HCT116 (cell line): Measurements from ENCODE around the gene C6orf132. TPM values are rescaled to one million over a fixed set of nuclear protein-coding genes. Genes with fewer than 3 reads are reported as not detected.

Source experiments
- ATAC-seq: fragments of 200-7000 bp; cut with Tn5 transposase; 2 replicates; pipeline ENCODE4 v1.9.1; 2020; ENCODE audit warnings: mild to moderate bottlenecking, moderate library complexity
- BruUV-seq: library from RNA; stranded (reverse); fragments of 400-500 nt; replicated peaks from 2 replicates; lab custom pipeline; 2021; lab: Mats Ljungman, UMichigan
- CTCF ChIA-PET: fragments of 300-600 bp; sonication (Branson Sonifier 250); formaldehyde crosslinking; loops from one replicate; lab custom pipeline; 2021; ENCODE audit warnings: antibody characterized with exemption; lab: Charles Lee
- POLR2A ChIA-PET: fragments of 300-600, 350-600 bp; sonication (Branson Sonifier 250); formaldehyde crosslinking; loops from one replicate; lab custom pipeline; 2021; ENCODE audit warnings: antibody characterized with exemption; lab: Charles Lee
- RAD21 ChIA-PET, 2 experiments: fragments of 300-600 bp; sonication (Branson Sonifier 250); formaldehyde crosslinking; loops; one replicate each; lab custom pipeline; 2023; ENCODE audit warnings: low total read pairs in 2 of 2; ENCODE audit not compliant: uncharacterized antibody in 2 of 2, unreplicated experiment in 2 of 2, low non-redundant PET in 1 of 2; lab: Charles Lee
- DNase-seq: peaks from one replicate; pipeline ENCODE4 v3.0.0-alpha.2; 2010; ENCODE audit warnings: low read depth, low spot score
- H2AFZ ChIP-seq: fragments of 200-600 bp; shearing (Covaris generic), sonication (generic); 2 replicates; pipeline ENCODE4 v1.6.1; 2017; ENCODE audit warnings: low read depth, mixed run types, mixed read lengths, antibody characterized with exemption, low read length; ENCODE audit not compliant: poor library complexity, severe bottlenecking
- H3K27ac ChIP-seq: 2 replicates; pipeline ENCODE4 v1.5.1; 2012; ENCODE audit warnings: low read depth, low read length
- H3K27me3 ChIP-seq: fragments of 200-600 bp; sonication (generic); 2 replicates; pipeline ENCODE4 v1.6.1; 2016; ENCODE audit warnings: mixed run types, low read length, mixed read lengths; ENCODE audit not compliant: insufficient read depth
- H3K36me3 ChIP-seq, 2 experiments: fragments of 200-500 bp in 1 of 2; fragments of 200-600 bp in 1 of 2; sonication (Bioruptor generic) in 1 of 2; sonication (generic) in 1 of 2; 2 replicates each; pipeline versions ENCODE4 v1.5.1 to v1.6.1; 2014 to 2016; ENCODE audit warnings: low read length in 2 of 2, inconsistent platforms in 1 of 2, mixed read lengths in 1 of 2, mixed run types in 1 of 2; ENCODE audit not compliant: insufficient read depth in 2 of 2, control insufficient read depth in 1 of 2
- H3K4me1 ChIP-seq, 2 experiments: fragments of 200-600 bp in 1 of 2; sonication (generic) in 1 of 2; 2 replicates each; pipeline versions ENCODE4 v1.5.1 to v1.6.1; 2012 to 2017; ENCODE audit warnings: low read length in 2 of 2, inconsistent platforms in 1 of 2, mild to moderate bottlenecking in 1 of 2, mixed read lengths in 1 of 2, mixed run types in 1 of 2, moderate library complexity in 1 of 2; ENCODE audit not compliant: insufficient read depth in 2 of 2, control insufficient read depth in 1 of 2
- H3K4me2 ChIP-seq: fragments of 200-600 bp; sonication (generic); 2 replicates; pipeline ENCODE4 v1.6.1; 2017; ENCODE audit warnings: mixed run types, low read length, mixed read lengths
- H3K4me3 ChIP-seq, 2 experiments: fragments of 200-600 bp in 1 of 2; sonication (generic) in 1 of 2; replicated peaks in 1 of 2; 2 replicates each; pipeline ENCODE4 v1.5.1; 2011 to 2016; ENCODE audit warnings: low read length in 2 of 2, control low read depth in 1 of 2, low read depth in 1 of 2, mild to moderate bottlenecking in 1 of 2, mixed read lengths in 1 of 2, mixed run types in 1 of 2
- H3K79me2 ChIP-seq: fragments of 200-600 bp; sonication (generic); 2 replicates; pipeline ENCODE4 v1.6.1; 2017; ENCODE audit warnings: mild to moderate bottlenecking, mixed run types, low read length, moderate library complexity, mixed read lengths; ENCODE audit not compliant: insufficient read depth
- H3K9ac ChIP-seq: fragments of 200-600 bp; sonication (generic); 2 replicates; pipeline ENCODE4 v1.6.1; 2016; ENCODE audit warnings: low read length, mixed read lengths
- H3K9me2 ChIP-seq: fragments of 200-600 bp; sonication (generic), shearing (Covaris generic); 2 replicates; pipeline ENCODE4 v1.6.1; 2017; ENCODE audit warnings: mixed run types, mild to moderate bottlenecking, moderate library complexity; ENCODE audit not compliant: insufficient read depth
- H3K9me3 ChIP-seq, 2 experiments: fragments of 200-500 bp in 1 of 2; fragments of 200-600 bp in 1 of 2; sonication (Bioruptor generic) in 1 of 2; sonication (generic) in 1 of 2; 2 replicates each; pipeline ENCODE4 v1.6.1; 2014 to 2017; ENCODE audit warnings: low read length in 2 of 2, mixed read lengths in 2 of 2, inconsistent platforms in 1 of 2, low read depth in 1 of 2, mild to moderate bottlenecking in 1 of 2, mixed run types in 1 of 2, moderate library complexity in 1 of 2; ENCODE audit not compliant: control insufficient read depth in 1 of 2, insufficient read depth in 1 of 2
- H4K20me1 ChIP-seq: fragments of 200-600 bp; sonication (generic), shearing (Covaris generic); 2 replicates; pipeline ENCODE4 v1.6.1; 2017; ENCODE audit warnings: mixed run types, mild to moderate bottlenecking, moderate library complexity; ENCODE audit not compliant: insufficient read depth
- CBX3 ChIP-seq: IDR thresholded peaks from 2 replicates; pipeline ENCODE4 v1.6.1; 2012; ENCODE audit warnings: low read depth
- EGR1 ChIP-seq: IDR thresholded peaks from 2 replicates; pipeline ENCODE4 v1.6.1; 2012; ENCODE audit warnings: low read depth
- EZH2 ChIP-seq: fragments of 200-600 bp; sonication (generic); IDR thresholded peaks from 2 replicates; pipeline ENCODE4 v1.6.1; 2017; ENCODE audit warnings: antibody characterized with exemption, mixed run types
- EZH2phosphoT487 ChIP-seq: fragments of 200-600 bp; IDR thresholded peaks from 2 replicates; pipeline ENCODE4 v1.6.1; 2018; ENCODE audit warnings: antibody characterized with exemption, borderline replicate concordance
- POLR2A ChIP-seq: IDR thresholded peaks from 2 replicates; pipeline ENCODE4 v1.7.0; 2011; ENCODE audit warnings: borderline replicate concordance; ENCODE audit not compliant: insufficient read depth, insufficient read length; ENCODE audit errors: extremely low read depth
- POLR2AphosphoS5 ChIP-seq: IDR thresholded peaks from 2 replicates; pipeline ENCODE4 v1.6.1; 2011; ENCODE audit warnings: mild to moderate bottlenecking, low read depth, low read length, moderate library complexity
- SRF ChIP-seq: IDR thresholded peaks from 2 replicates; pipeline ENCODE4 v1.6.1; 2012; ENCODE audit warnings: low read depth
- ZFX ChIP-seq: fragments of 450-650 bp; IDR thresholded peaks from 2 replicates; pipeline ENCODE4 v1.6.1; 2017
- ZNF274 ChIP-seq: fragments of 200-500 bp; sonication (Bioruptor generic); IDR thresholded peaks from 2 replicates; pipeline ENCODE4 v1.6.1; 2014; ENCODE audit warnings: mild to moderate bottlenecking, low read depth, low read length, inconsistent platforms
- intact Hi-C: fragments of 100-400 bp; cut with micrococcal nuclease; formaldehyde crosslinking; loops from 2 replicates; pipeline ENCODE4 v1.10.0; 2022
- total RNA-seq: library from RNA; stranded (reverse); gene quantifications from one replicate; pipeline ENCODE4 v1.2.1, GENCODE V29; 2021; ENCODE audit not compliant: unreplicated experiment
- TF ChIP-seq, protein P1 (sequence below): IDR thresholded peaks from 2 replicates; pipeline ENCODE4 v1.6.1; 2012
- TF ChIP-seq, protein P2 (sequence below), 3 experiments: fragments of 200-600 bp in 1 of 3; sonication (generic) in 1 of 3; IDR thresholded peaks in 2 of 3; conservative IDR thresholded peaks in 1 of 3; 2 replicates each; pipeline ENCODE4 v1.5.1; 2012 to 2017; ENCODE audit warnings: low read depth in 2 of 3, low read length in 2 of 3, antibody characterized with exemption in 1 of 3, borderline replicate concordance in 1 of 3, control low read depth in 1 of 3, mild to moderate bottlenecking in 1 of 3, mixed read lengths in 1 of 3, mixed run types in 1 of 3, moderate library complexity in 1 of 3; ENCODE audit not compliant: insufficient read depth in 1 of 3
- TF ChIP-seq, protein P3 (sequence below): IDR thresholded peaks from 2 replicates; pipeline ENCODE4 v1.6.1; 2012; ENCODE audit warnings: low read depth

The C6orf132 gene
- total RNA-seq, 1 experiment from 2014 or later, result 18.9 TPM

DNA sequence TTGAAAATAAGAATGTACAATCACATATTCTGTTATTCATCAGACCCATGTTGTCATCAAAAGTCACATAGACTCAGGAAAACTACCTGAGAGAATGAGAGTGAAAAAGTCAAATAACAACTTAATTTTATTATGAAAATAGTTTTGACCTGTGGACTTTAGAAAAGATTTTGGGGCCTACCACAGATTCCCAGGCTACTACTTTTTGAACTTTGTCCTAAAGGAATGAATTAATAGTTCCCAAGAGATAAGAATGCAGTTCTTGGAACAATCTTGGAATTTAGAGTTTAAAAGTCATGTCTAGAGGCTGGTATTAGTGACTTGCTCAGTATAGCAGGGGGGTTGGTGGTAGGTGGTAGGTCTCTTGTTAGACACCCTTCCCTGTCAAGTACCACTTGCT is 88.8 kb downstream of the C6orf132 start:
- intact Hi-C loops, result loop anchor here (10.0 kb wide), 1 partner anchor 491 kb away; no protein-coding TSS in a partner anchor
- TF ChIP-seq POLR2A (no peak), EZH2phosphoT487 (no peak), SRF (no peak), ZNF274 (no peak), POLR2AphosphoS5 (no peak), EGR1 (no peak), EZH2 (no peak), ZFX (no peak), CBX3 (no peak)
- TF ChIP-seq, protein P1, sequence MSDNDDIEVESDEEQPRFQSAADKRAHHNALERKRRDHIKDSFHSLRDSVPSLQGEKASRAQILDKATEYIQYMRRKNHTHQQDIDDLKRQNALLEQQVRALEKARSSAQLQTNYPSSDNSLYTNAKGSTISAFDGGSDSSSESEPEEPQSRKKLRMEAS, result no peak
- TF ChIP-seq, protein P2, sequence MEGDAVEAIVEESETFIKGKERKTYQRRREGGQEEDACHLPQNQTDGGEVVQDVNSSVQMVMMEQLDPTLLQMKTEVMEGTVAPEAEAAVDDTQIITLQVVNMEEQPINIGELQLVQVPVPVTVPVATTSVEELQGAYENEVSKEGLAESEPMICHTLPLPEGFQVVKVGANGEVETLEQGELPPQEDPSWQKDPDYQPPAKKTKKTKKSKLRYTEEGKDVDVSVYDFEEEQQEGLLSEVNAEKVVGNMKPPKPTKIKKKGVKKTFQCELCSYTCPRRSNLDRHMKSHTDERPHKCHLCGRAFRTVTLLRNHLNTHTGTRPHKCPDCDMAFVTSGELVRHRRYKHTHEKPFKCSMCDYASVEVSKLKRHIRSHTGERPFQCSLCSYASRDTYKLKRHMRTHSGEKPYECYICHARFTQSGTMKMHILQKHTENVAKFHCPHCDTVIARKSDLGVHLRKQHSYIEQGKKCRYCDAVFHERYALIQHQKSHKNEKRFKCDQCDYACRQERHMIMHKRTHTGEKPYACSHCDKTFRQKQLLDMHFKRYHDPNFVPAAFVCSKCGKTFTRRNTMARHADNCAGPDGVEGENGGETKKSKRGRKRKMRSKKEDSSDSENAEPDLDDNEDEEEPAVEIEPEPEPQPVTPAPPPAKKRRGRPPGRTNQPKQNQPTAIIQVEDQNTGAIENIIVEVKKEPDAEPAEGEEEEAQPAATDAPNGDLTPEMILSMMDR (IDR thresholded peaks at IDR 0.05 in 2 of 3, conservative IDR thresholded peaks at IDR 0.05 in 1 of 3; ENCODE audit: borderline replicate concordance in 1 of 3, insufficient read depth in 1 of 3, low read depth in 2 of 3, low read length in 2 of 3), result no peak
- TF ChIP-seq, protein P3, sequence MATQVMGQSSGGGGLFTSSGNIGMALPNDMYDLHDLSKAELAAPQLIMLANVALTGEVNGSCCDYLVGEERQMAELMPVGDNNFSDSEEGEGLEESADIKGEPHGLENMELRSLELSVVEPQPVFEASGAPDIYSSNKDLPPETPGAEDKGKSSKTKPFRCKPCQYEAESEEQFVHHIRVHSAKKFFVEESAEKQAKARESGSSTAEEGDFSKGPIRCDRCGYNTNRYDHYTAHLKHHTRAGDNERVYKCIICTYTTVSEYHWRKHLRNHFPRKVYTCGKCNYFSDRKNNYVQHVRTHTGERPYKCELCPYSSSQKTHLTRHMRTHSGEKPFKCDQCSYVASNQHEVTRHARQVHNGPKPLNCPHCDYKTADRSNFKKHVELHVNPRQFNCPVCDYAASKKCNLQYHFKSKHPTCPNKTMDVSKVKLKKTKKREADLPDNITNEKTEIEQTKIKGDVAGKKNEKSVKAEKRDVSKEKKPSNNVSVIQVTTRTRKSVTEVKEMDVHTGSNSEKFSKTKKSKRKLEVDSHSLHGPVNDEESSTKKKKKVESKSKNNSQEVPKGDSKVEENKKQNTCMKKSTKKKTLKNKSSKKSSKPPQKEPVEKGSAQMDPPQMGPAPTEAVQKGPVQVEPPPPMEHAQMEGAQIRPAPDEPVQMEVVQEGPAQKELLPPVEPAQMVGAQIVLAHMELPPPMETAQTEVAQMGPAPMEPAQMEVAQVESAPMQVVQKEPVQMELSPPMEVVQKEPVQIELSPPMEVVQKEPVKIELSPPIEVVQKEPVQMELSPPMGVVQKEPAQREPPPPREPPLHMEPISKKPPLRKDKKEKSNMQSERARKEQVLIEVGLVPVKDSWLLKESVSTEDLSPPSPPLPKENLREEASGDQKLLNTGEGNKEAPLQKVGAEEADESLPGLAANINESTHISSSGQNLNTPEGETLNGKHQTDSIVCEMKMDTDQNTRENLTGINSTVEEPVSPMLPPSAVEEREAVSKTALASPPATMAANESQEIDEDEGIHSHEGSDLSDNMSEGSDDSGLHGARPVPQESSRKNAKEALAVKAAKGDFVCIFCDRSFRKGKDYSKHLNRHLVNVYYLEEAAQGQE, result no peak
- H3K36me3 ChIP-seq, result peaks cover 28 to 33% of the 10 kb centered on the region in 2 experiments; a peak in 3 of 4 replicates

More for the DNA sequence above, 88.8 kb downstream of the C6orf132 start:
- Histone ChIP-seq H3K27me3 (no peaks in the 10 kb centered on the region), H3K4me3 (no peak overlapping the region), H3K9me2 (no peaks in the 10 kb centered on the region), H2AFZ (no peak overlapping the region), H3K4me1 (peaks cover 14 to 24% of the 10 kb centered on the region in 2 experiments; a peak in 3 of 4 replicates), H3K79me2 (peaks cover 7% of the 10 kb centered on the region), H4K20me1 (no peaks in the 10 kb centered on the region), H3K4me2 (no peak overlapping the region), H3K9ac (no peak overlapping the region), H3K9me3 (no peaks in the 10 kb centered on the region), H3K27ac (no peak overlapping the region)
- CTCF ChIA-PET, result no interaction called here
- BruUV-seq, result no TSS peak
- no peak for DNase-seq
- POLR2A ChIA-PET, result no interaction called here
- RAD21 ChIA-PET, result no interaction called here
- no peak for ATAC-seq
